BE2C (cell line): ENCODE results near the gene ZBP1.

Experiments used
- DNase-seq: peaks from one replicate; pipeline ENCODE4 v3.0.0-alpha.2; 2020
- H3K27me3 ChIP-seq: fragments of 250-450 bp; sonication (Bioruptor Pico); 2 replicates; pipeline ENCODE4 v1.5.1; 2020; ENCODE audit warnings: mild to moderate bottlenecking
- H3K36me3 ChIP-seq: fragments of 250-450 bp; sonication (Bioruptor Pico); 2 replicates; pipeline ENCODE4 v1.5.1; 2020; ENCODE audit warnings: mild to moderate bottlenecking
- H3K4me1 ChIP-seq: fragments of 250-450 bp; sonication (Bioruptor Pico); 2 replicates; pipeline ENCODE4 v1.5.1; 2020
- H3K4me3 ChIP-seq: 2 replicates; pipeline ENCODE4 v1.5.1; 2011; ENCODE audit warnings: low read depth, low read length
- H3K9me3 ChIP-seq: fragments of 250-450 bp; sonication (Bioruptor Pico); 2 replicates; pipeline ENCODE4 v1.5.1; 2020
- TF ChIP-seq, protein P1 (sequence below): IDR thresholded peaks from 2 replicates; pipeline ENCODE4 v1.5.1; 2012; ENCODE audit warnings: mild to moderate bottlenecking, low read depth, low read length

Gene ZBP1

DNA sequence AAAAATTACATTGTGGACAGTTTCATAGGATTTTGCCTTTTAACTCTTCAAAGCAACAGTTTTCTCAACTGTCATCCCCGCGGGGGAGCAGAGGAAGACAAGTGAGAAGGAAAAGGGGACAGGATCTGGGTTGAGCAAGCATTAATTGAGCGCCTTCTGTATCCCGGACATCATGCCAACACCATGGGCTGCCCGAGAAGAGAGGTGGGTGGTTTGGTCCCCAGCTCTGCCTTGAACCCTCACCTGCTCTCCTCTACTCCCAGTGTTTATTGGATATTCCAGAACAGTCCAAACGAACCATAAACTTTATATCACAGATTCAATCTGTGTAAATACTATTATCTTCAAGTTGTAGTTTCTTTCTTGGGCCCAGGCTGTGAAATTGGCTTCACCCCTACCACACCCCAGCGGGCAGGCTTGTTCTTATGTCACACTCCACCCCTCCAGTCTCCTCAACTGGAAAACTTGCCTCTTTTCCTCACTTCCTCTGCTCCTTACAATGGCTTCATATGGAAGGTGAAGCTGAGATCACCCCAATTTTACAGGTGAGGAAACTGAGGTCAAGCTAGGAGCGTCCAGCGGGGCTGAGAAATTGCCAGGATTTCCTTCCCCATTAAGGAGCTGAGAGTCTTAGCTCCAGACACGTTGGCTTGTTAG lies 53.3 kb downstream of the ZBP1 start:
- DNase-seq = no peak
- TF ChIP-seq, protein P1, sequence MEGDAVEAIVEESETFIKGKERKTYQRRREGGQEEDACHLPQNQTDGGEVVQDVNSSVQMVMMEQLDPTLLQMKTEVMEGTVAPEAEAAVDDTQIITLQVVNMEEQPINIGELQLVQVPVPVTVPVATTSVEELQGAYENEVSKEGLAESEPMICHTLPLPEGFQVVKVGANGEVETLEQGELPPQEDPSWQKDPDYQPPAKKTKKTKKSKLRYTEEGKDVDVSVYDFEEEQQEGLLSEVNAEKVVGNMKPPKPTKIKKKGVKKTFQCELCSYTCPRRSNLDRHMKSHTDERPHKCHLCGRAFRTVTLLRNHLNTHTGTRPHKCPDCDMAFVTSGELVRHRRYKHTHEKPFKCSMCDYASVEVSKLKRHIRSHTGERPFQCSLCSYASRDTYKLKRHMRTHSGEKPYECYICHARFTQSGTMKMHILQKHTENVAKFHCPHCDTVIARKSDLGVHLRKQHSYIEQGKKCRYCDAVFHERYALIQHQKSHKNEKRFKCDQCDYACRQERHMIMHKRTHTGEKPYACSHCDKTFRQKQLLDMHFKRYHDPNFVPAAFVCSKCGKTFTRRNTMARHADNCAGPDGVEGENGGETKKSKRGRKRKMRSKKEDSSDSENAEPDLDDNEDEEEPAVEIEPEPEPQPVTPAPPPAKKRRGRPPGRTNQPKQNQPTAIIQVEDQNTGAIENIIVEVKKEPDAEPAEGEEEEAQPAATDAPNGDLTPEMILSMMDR = no peak
- Histone ChIP-seq H3K9me3 (no peaks in the 10 kb centered on the region), H3K4me1 (no peaks in the 10 kb centered on the region), H3K36me3 (no peaks in the 10 kb centered on the region), H3K4me3 (no peak overlapping the region), H3K27me3 (peaks cover 24% of the 10 kb centered on the region)

DNA sequence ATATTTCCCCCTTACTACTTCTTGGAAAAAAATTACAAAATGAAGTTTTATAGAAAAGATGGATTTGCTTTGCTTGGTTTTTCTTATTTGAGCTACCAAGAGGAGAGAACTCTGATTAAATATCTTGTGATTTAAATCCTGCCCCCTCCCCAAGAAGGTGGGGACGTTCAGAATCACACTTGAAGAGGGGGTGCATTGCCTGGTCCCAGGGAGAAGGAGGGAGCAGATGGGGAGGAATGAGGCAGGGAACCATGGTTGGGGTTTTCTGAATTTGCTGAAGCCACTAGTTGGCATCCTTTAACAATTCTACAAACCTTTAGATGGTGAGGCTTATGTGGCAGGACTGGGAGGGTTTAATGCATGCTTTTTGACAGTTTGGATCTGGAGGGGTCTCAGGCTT lies 53.8 kb downstream of the ZBP1 start:
- no peak for DNase-seq
- TF ChIP-seq, protein P1 = no peak
- Histone ChIP-seq H3K36me3 (no peaks in the 10 kb centered on the region), H3K4me1 (no peaks in the 10 kb centered on the region), H3K4me3 (no peak overlapping the region), H3K9me3 (no peaks in the 10 kb centered on the region), H3K27me3 (peaks cover 27% of the 10 kb centered on the region)

DNA sequence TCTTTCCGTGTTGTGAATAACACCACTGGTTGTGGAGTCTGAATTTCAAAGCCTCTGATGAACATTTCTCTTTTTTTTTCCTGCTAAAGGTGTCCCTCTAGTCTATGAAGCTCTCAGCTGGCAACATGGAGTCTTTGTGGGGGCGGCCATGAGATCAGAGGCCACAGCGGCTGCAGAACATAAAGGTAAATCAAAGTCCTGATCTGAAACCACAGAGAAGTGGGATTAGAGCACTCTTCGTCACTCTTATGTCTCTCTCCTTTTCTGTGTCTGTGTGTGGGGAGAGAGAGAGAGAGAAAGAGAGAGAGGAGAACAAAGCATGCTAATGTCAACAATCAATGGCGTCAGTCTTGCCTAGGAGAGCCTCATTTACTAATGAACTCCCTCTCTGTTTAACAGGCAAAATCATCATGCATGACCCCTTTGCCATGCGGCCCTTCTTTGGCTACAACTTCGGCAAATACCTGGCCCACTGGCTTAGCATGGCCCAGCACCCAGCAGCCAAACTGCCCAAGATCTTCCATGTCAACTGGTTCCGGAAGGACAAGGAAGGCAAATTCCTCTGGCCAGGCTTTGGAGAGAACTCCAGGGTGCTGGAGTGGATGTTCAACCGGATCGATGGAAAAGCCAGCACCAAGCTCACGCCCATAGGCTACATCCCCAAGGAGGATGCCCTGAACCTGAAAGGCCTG lies 55.1 kb downstream of the ZBP1 start:
- TF ChIP-seq, protein P1 = no peak
- H3K9me3 ChIP-seq = no peaks in the 10 kb centered on the region
- peaks cover 28% of the 10 kb centered on the region for H3K27me3 ChIP-seq
- H3K4me1 ChIP-seq = peaks cover 3% of the 10 kb centered on the region; the same call in 1 of the 2 replicates
- no peak for DNase-seq
- H3K4me3 ChIP-seq = no peak overlapping the region
- H3K36me3 ChIP-seq = no peaks in the 10 kb centered on the region

DNA sequence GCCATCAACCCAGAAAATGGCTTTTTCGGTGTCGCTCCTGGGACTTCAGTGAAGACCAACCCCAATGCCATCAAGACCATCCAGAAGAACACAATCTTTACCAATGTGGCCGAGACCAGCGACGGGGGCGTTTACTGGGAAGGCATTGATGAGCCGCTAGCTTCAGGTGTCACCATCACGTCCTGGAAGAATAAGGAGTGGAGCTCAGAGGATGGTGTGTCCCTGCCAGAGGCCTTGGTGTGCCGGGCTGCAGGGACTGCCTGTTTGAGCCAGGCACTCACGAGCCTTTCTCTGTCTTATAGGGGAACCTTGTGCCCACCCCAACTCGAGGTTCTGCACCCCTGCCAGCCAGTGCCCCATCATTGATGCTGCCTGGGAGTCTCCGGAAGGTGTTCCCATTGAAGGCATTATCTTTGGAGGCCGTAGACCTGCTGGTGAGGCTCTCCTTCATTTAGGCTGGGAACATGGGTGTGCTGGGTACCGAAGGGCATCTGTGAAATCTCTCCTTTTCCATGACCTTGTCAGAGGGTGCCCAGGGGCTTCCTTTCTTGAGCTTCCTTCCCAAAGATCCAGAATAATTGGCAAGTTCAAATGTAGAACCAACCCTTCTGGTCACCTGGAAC lies 55.9 kb downstream of the ZBP1 start:
- Histone ChIP-seq H3K9me3 (no peaks in the 10 kb centered on the region), H3K36me3 (no peaks in the 10 kb centered on the region), H3K4me3 (no peak overlapping the region), H3K4me1 (peaks cover 3% of the 10 kb centered on the region; the same call in 1 of the 2 replicates), H3K27me3 (peaks cover 30% of the 10 kb centered on the region)
- no peak for DNase-seq
- TF ChIP-seq, protein P1 = no peak

DNA sequence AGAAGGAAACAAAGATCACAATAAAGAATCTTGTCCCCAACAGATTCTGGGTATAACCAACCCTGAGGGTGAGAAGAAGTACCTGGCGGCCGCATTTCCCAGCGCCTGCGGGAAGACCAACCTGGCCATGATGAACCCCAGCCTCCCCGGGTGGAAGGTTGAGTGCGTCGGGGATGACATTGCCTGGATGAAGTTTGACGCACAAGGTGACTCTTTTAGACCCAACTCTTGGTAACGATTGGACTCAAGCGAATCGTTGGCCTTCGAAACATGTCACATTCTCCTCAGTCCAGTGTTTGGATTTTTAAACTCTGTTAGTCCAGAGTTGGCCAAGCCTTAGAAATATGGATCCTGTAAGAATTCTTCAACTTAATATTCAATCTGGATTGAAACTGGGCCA lies 56.7 kb downstream of the ZBP1 start:
- Histone ChIP-seq H3K36me3 (no peaks in the 10 kb centered on the region), H3K4me3 (no peak overlapping the region), H3K9me3 (no peaks in the 10 kb centered on the region), H3K27me3 (peaks cover 37% of the 10 kb centered on the region), H3K4me1 (peaks cover 3% of the 10 kb centered on the region; the same call in 1 of the 2 replicates)
- no peak for DNase-seq
- TF ChIP-seq, protein P1 = no peak
